GM19463 (cell line): ENCODE data around the gene TBC1D22B.
"Not testable (repeated sequence)": the region's sequence is repeated elsewhere in the genome, so short reads cannot be mapped to it uniquely, and the experiment has no call there.

Experiments
- ATAC-seq: cut with Tn5 transposase; IDR thresholded peaks from one replicate; pipeline ENCODE4 v1.9.1; 2021; ENCODE audit warnings: mild to moderate bottlenecking, moderate library complexity; ENCODE audit not compliant: unreplicated experiment

The TBC1D22B gene

GRCh38 chr6:37265001-37265400, 7.4 kb downstream of the TBC1D22B start:
- no peak for ATAC-seq

- no peak for ATAC-seq
These were observed 8.3 kb downstream of the TBC1D22B start for GRCh38 chr6:37265860-37266259.

- ATAC-seq = no peak
These were observed 11.5 kb downstream of the TBC1D22B start for GRCh38 chr6:37269105-37269504.

GRCh38 chr6:37272834-37273566, 15.4 kb downstream of the TBC1D22B start:
- no peak for ATAC-seq

GRCh38 chr6:37273690-37274089, 16.1 kb downstream of the TBC1D22B start:
- no peak for ATAC-seq

- ATAC-seq = no peak
These were observed 17.8 kb downstream of the TBC1D22B start for GRCh38 chr6:37275350-37275749.

- peak; percentile 87 for ATAC-seq
These were observed 19.4 kb downstream of the TBC1D22B start for GRCh38 chr6:37277001-37277409.

- no peak for ATAC-seq
These were observed 22.0 kb downstream of the TBC1D22B start for GRCh38 chr6:37279366-37280134.

- no peak for ATAC-seq
These were observed 22.8 kb downstream of the TBC1D22B start for GRCh38 chr6:37280162-37280887.

- no peak for ATAC-seq
These were observed 24.8 kb downstream of the TBC1D22B start for GRCh38 chr6:37282371-37282770.

GRCh38 chr6:37283268-37283667, 25.7 kb downstream of the TBC1D22B start:
- no peak for ATAC-seq

GRCh38 chr6:37283671-37284151, 26.1 kb downstream of the TBC1D22B start:
- no peak for ATAC-seq

GRCh38 chr6:37284781-37285180, 27.2 kb downstream of the TBC1D22B start:
- no peak for ATAC-seq

- ATAC-seq = no peak
These were observed 28.3 kb downstream of the TBC1D22B start for GRCh38 chr6:37285861-37286311.

- peak; percentile 61 for ATAC-seq
These were observed 30.1 kb downstream of the TBC1D22B start for GRCh38 chr6:37287519-37288157.

GRCh38 chr6:37288247-37288646, 30.7 kb downstream of the TBC1D22B start:
- ATAC-seq = no peak

GRCh38 chr6:37289931-37290330, 32.4 kb downstream of the TBC1D22B start:
- no peak for ATAC-seq

- ATAC-seq = no peak
These were observed 35.9 kb downstream of the TBC1D22B start for GRCh38 chr6:37293426-37293825.

- not testable (repeated sequence) for ATAC-seq
These were observed 40.1 kb downstream of the TBC1D22B start for GRCh38 chr6:37297637-37298036.

- no peak for ATAC-seq
These were observed 41.4 kb downstream of the TBC1D22B start for GRCh38 chr6:37298958-37299357.

GRCh38 chr6:37299990-37300389, 42.4 kb downstream of the TBC1D22B start:
- ATAC-seq = no peak
